ENCODE measurements around the gene CDH12.

GRCh38 chr5:22855824-22856223 lies 2.7 kb upstream of the CDH12 start:
- TF ChIP-seq CTCF (IDR thresholded peaks at IDR 0.05 in 8 of 11, conservative IDR thresholded peaks at IDR 0.05 in 3 of 11) (no peak), POLR2AphosphoS5 (IDR thresholded peaks at IDR 0.05) (no peak), POLR2A (IDR thresholded peaks at IDR 0.05) (no peak)
